ENCODE data around the gene SLC6A18. TPM values are rescaled to one million over a fixed set of nuclear protein-coding genes. Genes with fewer than 3 reads are reported as not detected.

Gene SLC6A18
- polyA plus RNA-seq, 1 of the 3 experiments (the other 2 are of a cell fraction) = not detected

DNA sequence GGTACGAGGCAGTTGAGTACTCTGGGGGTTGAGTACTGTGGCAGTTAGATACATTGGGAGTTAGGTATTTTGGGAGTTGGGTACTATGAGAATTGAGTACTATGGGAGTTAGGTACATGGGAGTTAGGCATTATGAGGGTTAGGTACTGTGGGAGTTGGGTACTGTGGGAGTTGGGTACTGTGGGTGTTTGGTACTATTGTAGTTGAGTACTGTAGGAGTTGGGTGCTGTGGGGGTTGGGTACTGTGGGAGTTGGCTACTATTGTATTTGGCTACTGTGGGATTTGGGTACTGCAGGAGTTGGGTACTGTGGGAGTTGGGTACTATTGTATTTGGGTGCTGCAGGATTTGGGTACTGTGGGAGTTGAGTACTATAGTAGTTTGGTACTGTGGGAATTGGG, 28.6 kb upstream of the SLC6A18 start:
- Histone ChIP-seq H3K9me3 (no peaks in the 10 kb centered on the region), H3K36me3 (replicated peaks in 1 of 2; ENCODE audit: control insufficient read depth in 1 of 2, insufficient read depth in 2 of 2, low read length in 1 of 2) (no peaks in the 10 kb centered on the region), H3K9me2 (no peaks in the 10 kb centered on the region), H3K4me2 (no peak overlapping the region), H3K4me3 (ENCODE audit: low read depth in 2 of 2, low read length in 1 of 2) (no peak overlapping the region), H3K27ac (ENCODE audit: low read depth in 2 of 2, low read length in 1 of 2) (no peak overlapping the region), H3K4me1 (ENCODE audit: control insufficient read depth in 1 of 2, insufficient read depth in 2 of 2, low read depth in 1 of 2, low read length in 1 of 2) (no peaks in the 10 kb centered on the region), H4K20me1 (ENCODE audit: insufficient read depth) (no peaks in the 10 kb centered on the region), H2AFZ (ENCODE audit: low read depth) (no peak overlapping the region), H3K9ac (no peak overlapping the region), H3K27me3 (ENCODE audit: insufficient read depth) (peaks cover 57% of the 10 kb centered on the region), H3K79me2 (ENCODE audit: insufficient read depth) (no peaks in the 10 kb centered on the region), H3F3A (replicated peaks; ENCODE audit: insufficient read depth) (no peaks in the 10 kb centered on the region)
- POLR2A ChIA-PET = no interaction called here
- CTCF ChIA-PET = no interaction called here
- no peak for DNase-seq
- TF ChIP-seq, protein P1, sequence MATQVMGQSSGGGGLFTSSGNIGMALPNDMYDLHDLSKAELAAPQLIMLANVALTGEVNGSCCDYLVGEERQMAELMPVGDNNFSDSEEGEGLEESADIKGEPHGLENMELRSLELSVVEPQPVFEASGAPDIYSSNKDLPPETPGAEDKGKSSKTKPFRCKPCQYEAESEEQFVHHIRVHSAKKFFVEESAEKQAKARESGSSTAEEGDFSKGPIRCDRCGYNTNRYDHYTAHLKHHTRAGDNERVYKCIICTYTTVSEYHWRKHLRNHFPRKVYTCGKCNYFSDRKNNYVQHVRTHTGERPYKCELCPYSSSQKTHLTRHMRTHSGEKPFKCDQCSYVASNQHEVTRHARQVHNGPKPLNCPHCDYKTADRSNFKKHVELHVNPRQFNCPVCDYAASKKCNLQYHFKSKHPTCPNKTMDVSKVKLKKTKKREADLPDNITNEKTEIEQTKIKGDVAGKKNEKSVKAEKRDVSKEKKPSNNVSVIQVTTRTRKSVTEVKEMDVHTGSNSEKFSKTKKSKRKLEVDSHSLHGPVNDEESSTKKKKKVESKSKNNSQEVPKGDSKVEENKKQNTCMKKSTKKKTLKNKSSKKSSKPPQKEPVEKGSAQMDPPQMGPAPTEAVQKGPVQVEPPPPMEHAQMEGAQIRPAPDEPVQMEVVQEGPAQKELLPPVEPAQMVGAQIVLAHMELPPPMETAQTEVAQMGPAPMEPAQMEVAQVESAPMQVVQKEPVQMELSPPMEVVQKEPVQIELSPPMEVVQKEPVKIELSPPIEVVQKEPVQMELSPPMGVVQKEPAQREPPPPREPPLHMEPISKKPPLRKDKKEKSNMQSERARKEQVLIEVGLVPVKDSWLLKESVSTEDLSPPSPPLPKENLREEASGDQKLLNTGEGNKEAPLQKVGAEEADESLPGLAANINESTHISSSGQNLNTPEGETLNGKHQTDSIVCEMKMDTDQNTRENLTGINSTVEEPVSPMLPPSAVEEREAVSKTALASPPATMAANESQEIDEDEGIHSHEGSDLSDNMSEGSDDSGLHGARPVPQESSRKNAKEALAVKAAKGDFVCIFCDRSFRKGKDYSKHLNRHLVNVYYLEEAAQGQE (IDR thresholded peaks at IDR 0.05; ENCODE audit: low read depth, low read length) = no peak
- TF ChIP-seq FOXJ3 (CRISPR knock-in tag; IDR thresholded peaks at IDR 0.05) = no peak
- no peak for TF ChIP-seq NFIC (IDR thresholded peaks at IDR 0.05; ENCODE audit: borderline replicate concordance)
- no peak for TF ChIP-seq CHD2 (IDR thresholded peaks at IDR 0.05; ENCODE audit: low read length, partially characterized antibody)
- TF ChIP-seq RCOR1 (IDR thresholded peaks at IDR 0.05; ENCODE audit: low read length) = no peak
- TF ChIP-seq, protein P2, sequence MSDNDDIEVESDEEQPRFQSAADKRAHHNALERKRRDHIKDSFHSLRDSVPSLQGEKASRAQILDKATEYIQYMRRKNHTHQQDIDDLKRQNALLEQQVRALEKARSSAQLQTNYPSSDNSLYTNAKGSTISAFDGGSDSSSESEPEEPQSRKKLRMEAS (IDR thresholded peaks at IDR 0.05; ENCODE audit: low read depth) = no peak
- no peak for TF ChIP-seq YY1 (IDR thresholded peaks at IDR 0.05; ENCODE audit: low read depth)
- TF ChIP-seq RXRA (IDR thresholded peaks at IDR 0.05; ENCODE audit: borderline replicate concordance, low read depth) = no peak
- no peak for TF ChIP-seq TCF12 (IDR thresholded peaks at IDR 0.05)
- no peak for TF ChIP-seq FOXM1 (IDR thresholded peaks at IDR 0.05; ENCODE audit: low read depth)
- no peak for TF ChIP-seq EZH2phosphoT487 (IDR thresholded peaks at IDR 0.05; ENCODE audit: borderline replicate concordance, low read depth)
- no peak for TF ChIP-seq MEF2A (IDR thresholded peaks at IDR 0.05; ENCODE audit: borderline replicate concordance, low read depth)
- TF ChIP-seq, protein P3, sequence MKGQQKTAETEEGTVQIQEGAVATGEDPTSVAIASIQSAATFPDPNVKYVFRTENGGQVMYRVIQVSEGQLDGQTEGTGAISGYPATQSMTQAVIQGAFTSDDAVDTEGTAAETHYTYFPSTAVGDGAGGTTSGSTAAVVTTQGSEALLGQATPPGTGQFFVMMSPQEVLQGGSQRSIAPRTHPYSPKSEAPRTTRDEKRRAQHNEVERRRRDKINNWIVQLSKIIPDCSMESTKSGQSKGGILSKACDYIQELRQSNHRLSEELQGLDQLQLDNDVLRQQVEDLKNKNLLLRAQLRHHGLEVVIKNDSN (IDR thresholded peaks at IDR 0.05; ENCODE audit: borderline replicate concordance, low read depth) = no peak
- TF ChIP-seq GABPA (IDR thresholded peaks at IDR 0.05; ENCODE audit: low read depth) = no peak
- no peak for TF ChIP-seq TAF1 (IDR thresholded peaks at IDR 0.05; ENCODE audit: borderline replicate concordance, low read depth, low read length)
- TF ChIP-seq EP300 (IDR thresholded peaks at IDR 0.05; ENCODE audit: borderline replicate concordance in 1 of 2, low read depth in 1 of 2, low read length in 1 of 2) = no peak
- TF ChIP-seq SIN3A (IDR thresholded peaks at IDR 0.05; ENCODE audit: borderline replicate concordance, low read depth, low read length) = no peak
- 6% methylated on average over 1 of the region's 1 CpG for WGBS (ENCODE audit: low lambda C conversion rate)

Measured in SK-N-SH (cell line).